Measurements from ENCODE around the gene AGPAT4.

GRCh38 chr6:161135695-161136591, 137.9 kb downstream of the AGPAT4 start:
- no peak for TF ChIP-seq CTCF (IDR thresholded peaks at IDR 0.05)
- TF ChIP-seq EZH2 (IDR thresholded peaks at IDR 0.05; ENCODE audit: borderline replicate concordance, insufficient read depth, low read depth, low read length, poor library complexity, severe bottlenecking), result no peak

Measured in B cell (primary cell).